ACC112 (cell line): ENCODE measurements around the gene GGNBP2.

Source experiments
- H2AFZ ChIP-seq: fragments of 200-600 bp; sonication (generic); one replicate; pipeline ENCODE4 v1.6.0; 2017; ENCODE audit warnings: antibody characterized with exemption, low read length; ENCODE audit not compliant: unreplicated experiment
- H3K27ac ChIP-seq: fragments of 200-600 bp; sonication (generic); 2 replicates; pipeline ENCODE4 v1.5.1; 2014; ENCODE audit warnings: low read depth, mild to moderate bottlenecking, antibody characterized with exemption, low read length, moderate library complexity
- H3K27me3 ChIP-seq: fragments of 200-600 bp; sonication (generic); 2 replicates; pipeline ENCODE4 v1.6.1; 2014; ENCODE audit warnings: mild to moderate bottlenecking, antibody characterized with exemption, low read length, moderate library complexity, mixed read lengths; ENCODE audit not compliant: insufficient read depth
- H3K36me3 ChIP-seq: fragments of 200-600 bp; sonication (generic); 2 replicates; pipeline ENCODE4 v1.6.1; 2016; ENCODE audit warnings: mild to moderate bottlenecking, antibody characterized with exemption, low read length, moderate library complexity, mixed read lengths; ENCODE audit not compliant: insufficient read depth
- H3K4me1 ChIP-seq: fragments of 200-600 bp; sonication (generic); one replicate; pipeline ENCODE4 v1.6.1; 2016; ENCODE audit warnings: low read length, mixed read lengths; ENCODE audit not compliant: insufficient read depth, unreplicated experiment, control insufficient read depth
- H3K4me3 ChIP-seq: fragments of 200-600 bp; sonication (generic); 2 replicates; pipeline ENCODE4 v1.5.1; 2014; ENCODE audit warnings: mild to moderate bottlenecking, low read depth, low read length
- H3K79me2 ChIP-seq: fragments of 200-600 bp; sonication (generic); one replicate; pipeline ENCODE4 v1.6.0; 2016; ENCODE audit warnings: low read length; ENCODE audit not compliant: control insufficient read depth, unreplicated experiment, insufficient read depth

GGNBP2 gene

GRCh38 chr17:36523113-36523512, 21.6 kb upstream of the GGNBP2 start:
- no peak overlapping the region for H3K4me3 ChIP-seq
- H3K36me3 ChIP-seq = peaks cover 58% of the 10 kb centered on the region
- H3K4me1 ChIP-seq = peaks cover 4% of the 10 kb centered on the region
- H3K27ac ChIP-seq = no peak overlapping the region
- H3K27me3 ChIP-seq = no peaks in the 10 kb centered on the region
- H3K79me2 ChIP-seq = peaks cover 14% of the 10 kb centered on the region
- no peak overlapping the region for H2AFZ ChIP-seq

DNA sequence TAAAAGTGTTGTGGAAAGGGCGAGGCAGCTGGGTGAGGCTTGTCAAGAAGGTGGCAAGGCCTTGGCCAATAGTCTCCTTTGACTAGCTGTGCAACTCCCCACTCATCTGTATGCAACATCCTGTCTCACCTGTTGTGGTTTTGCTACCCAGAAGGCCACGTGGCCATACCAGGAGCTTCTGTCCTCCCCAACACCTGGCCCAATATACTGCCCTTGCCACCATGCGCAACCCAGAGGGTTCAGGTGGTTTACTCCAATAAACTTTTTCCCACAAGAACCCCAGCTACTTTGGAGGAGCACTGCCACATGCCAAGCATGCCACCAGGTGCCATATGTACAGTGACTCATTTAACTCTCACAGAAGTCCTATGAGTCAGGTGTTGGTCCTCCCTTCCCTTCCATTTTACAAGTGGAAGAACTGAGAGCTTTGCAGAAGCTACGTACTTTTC, 20.3 kb upstream of the GGNBP2 start:
- H3K4me3 ChIP-seq = no peak overlapping the region
- peaks cover 14% of the 10 kb centered on the region for H3K79me2 ChIP-seq
- peak overlapping the region; percentile 36; the same call in 1 of the 2 replicates for H3K27ac ChIP-seq
- H2AFZ ChIP-seq = no peak overlapping the region
- no peaks in the 10 kb centered on the region for H3K27me3 ChIP-seq
- peaks cover 57% of the 10 kb centered on the region for H3K36me3 ChIP-seq
- peaks cover 12% of the 10 kb centered on the region for H3K4me1 ChIP-seq

GRCh38 chr17:36525113-36525512, 19.6 kb upstream of the GGNBP2 start:
- H3K4me3 ChIP-seq = no peak overlapping the region
- H3K4me1 ChIP-seq = peaks cover 19% of the 10 kb centered on the region
- peaks cover 58% of the 10 kb centered on the region for H3K36me3 ChIP-seq
- H3K27me3 ChIP-seq = no peaks in the 10 kb centered on the region
- no peak overlapping the region for H2AFZ ChIP-seq
- peak overlapping the region; percentile 36; the same call in 1 of the 2 replicates for H3K27ac ChIP-seq
- peaks cover 14% of the 10 kb centered on the region for H3K79me2 ChIP-seq

GRCh38 chr17:36525888-36526287, 18.8 kb upstream of the GGNBP2 start:
- Histone ChIP-seq H2AFZ (no peak overlapping the region), H3K4me1 (peaks cover 19% of the 10 kb centered on the region), H3K27me3 (no peaks in the 10 kb centered on the region), H3K4me3 (no peak overlapping the region), H3K27ac (0 out of 2 replicates have a peak overlapping the region, but pooled peaks have one; percentile 8), H3K36me3 (peaks cover 50% of the 10 kb centered on the region), H3K79me2 (peaks cover 14% of the 10 kb centered on the region)

GRCh38 chr17:36527621-36528250, 17.0 kb upstream of the GGNBP2 start:
- Histone ChIP-seq H3K4me3 (no peak overlapping the region), H3K4me1 (peaks cover 19% of the 10 kb centered on the region), H2AFZ (no peak overlapping the region), H3K36me3 (peaks cover 56% of the 10 kb centered on the region), H3K27me3 (no peaks in the 10 kb centered on the region), H3K79me2 (peaks cover 27% of the 10 kb centered on the region), H3K27ac (no peak overlapping the region)

DNA sequence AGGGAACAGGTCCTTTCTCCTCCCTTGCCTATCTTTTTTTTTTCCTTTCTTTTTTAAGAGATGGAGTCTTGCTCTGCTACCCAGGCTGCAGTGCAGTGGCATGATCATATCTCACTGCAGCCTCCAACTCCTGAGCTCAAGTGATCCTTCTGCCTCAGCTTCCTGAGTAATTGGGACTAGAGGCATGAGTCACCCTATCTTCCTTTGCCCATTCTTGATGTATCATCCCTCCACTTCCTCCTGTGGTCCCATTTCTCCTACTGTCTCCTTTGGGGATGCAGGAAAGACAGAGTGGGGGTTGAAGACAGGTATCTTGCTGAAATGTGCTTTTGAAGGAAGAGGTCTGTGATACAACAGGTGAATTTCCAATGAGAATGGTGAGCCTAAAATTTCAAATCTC, 15.6 kb upstream of the GGNBP2 start:
- Histone ChIP-seq H3K36me3 (peaks cover 56% of the 10 kb centered on the region), H3K27ac (peak overlapping the region; percentile 60), H3K4me3 (no peak overlapping the region), H3K4me1 (peaks cover 30% of the 10 kb centered on the region), H3K79me2 (peaks cover 37% of the 10 kb centered on the region), H3K27me3 (no peaks in the 10 kb centered on the region), H2AFZ (no peak overlapping the region)

- Histone ChIP-seq H3K4me1 (peaks cover 29% of the 10 kb centered on the region), H3K27ac (no peak overlapping the region), H3K36me3 (peaks cover 40% of the 10 kb centered on the region), H3K79me2 (peaks cover 48% of the 10 kb centered on the region), H2AFZ (no peak overlapping the region), H3K4me3 (no peak overlapping the region), H3K27me3 (no peaks in the 10 kb centered on the region)
Measured at GRCh38 chr17:36532435-36532975, 12.2 kb upstream of the GGNBP2 start.

- peaks cover 50% of the 10 kb centered on the region for H3K79me2 ChIP-seq
- H3K4me1 ChIP-seq = peaks cover 23% of the 10 kb centered on the region
- no peaks in the 10 kb centered on the region for H3K27me3 ChIP-seq
- peaks cover 40% of the 10 kb centered on the region for H3K36me3 ChIP-seq
- H3K27ac ChIP-seq = peak overlapping the region; percentile 94
- H2AFZ ChIP-seq = peak overlapping the region; percentile 85
- H3K4me3 ChIP-seq = peak overlapping the region; percentile 95
Measured at GRCh38 chr17:36533935-36534839, 10.5 kb upstream of the GGNBP2 start.

DNA sequence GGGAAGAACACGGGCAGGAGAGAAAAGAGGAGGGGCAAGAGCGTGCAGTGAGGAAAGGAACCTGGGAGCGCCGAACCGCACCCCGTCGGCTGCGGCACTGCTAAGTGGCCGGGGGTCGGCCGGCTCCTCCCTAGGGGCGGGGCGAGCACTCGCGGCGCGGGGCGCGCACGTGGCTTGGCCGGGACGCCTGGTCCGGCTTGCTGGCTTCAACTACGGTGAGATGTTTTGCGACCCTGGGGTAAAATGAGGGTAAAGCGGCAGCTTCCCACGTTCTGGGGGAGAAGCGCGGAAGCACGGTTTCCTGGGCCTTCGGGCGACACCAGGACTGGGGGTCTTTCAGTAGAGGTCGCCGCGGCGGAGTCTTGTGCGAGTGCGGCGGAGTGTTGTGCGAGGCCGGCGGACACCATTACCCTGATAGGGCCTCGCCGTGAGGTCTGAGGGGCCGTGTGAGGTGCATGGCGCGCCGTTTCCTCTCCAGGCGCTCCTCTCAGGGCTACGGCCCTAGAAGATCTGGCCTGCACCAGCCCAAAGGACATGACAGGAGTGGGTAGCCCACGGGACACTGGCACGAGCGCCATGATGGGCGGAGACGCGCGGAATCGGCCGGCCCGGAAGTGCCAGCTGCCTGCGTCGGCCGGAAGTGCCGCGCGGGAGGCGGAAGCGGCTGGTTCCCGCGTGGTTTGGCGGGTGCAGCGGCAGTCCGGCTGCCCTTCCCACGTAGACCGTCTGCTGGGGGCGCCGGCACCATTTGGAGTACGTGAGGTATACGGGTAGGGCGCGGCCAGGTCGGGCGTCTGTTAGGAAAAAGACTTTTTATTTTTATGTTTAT, 9.7 kb upstream of the GGNBP2 start, which contains the start of the genes MYO19 and PIGW:
Gene MYO19 (minus strand): TSS at position 29 of the 829 bp plus-strand sequence. CDS start 2,330 bp downstream, outside the sequence.
Gene PIGW (plus strand): TSS at position 148 of the 829 bp plus-strand sequence. CDS start 2,115 bp downstream, outside the sequence.
- peak within 1 kb of the TSS; percentile 94 for H3K27ac ChIP-seq
- peaks cover 15% of the 10 kb centered on the region for H3K4me1 ChIP-seq
- peak within 1 kb of the TSS; percentile 95 for H3K4me3 ChIP-seq
- H3K79me2 ChIP-seq = peaks cover 55% of the 10 kb centered on the region
- no peaks in the 10 kb centered on the region for H3K27me3 ChIP-seq
- H2AFZ ChIP-seq = peak within 1 kb of the TSS; percentile 85
- peaks cover 34% of the 10 kb centered on the region for H3K36me3 ChIP-seq

DNA sequence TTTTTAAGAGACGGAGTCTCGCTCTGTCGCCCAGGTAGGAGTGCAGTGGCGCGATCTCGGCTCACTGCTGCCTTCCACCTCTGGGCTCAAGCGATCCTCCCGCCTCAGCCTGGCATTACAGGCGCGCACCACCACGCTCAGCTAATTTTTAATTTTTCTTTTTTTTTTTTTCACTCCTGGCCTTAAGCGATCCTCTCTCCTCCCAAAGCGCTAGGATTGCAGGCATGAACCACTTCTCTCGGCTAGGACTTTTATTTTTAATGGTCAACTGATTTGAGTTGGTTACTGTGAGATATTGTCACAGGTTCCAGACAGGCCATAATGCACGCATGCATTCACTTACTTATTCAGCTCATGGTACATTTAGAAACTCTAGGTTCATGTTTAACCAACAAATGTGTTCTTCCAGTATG, 9.0 kb upstream of the GGNBP2 start:
- peaks cover 34% of the 10 kb centered on the region for H3K36me3 ChIP-seq
- H3K27me3 ChIP-seq = no peaks in the 10 kb centered on the region
- H3K79me2 ChIP-seq = peaks cover 58% of the 10 kb centered on the region
- H3K4me1 ChIP-seq = peaks cover 14% of the 10 kb centered on the region
- peak overlapping the region; percentile 94 for H3K27ac ChIP-seq
- H2AFZ ChIP-seq = no peak overlapping the region
- H3K4me3 ChIP-seq = peak overlapping the region; percentile 95
